Muscle of arm (tissue), 12 donors: Measurements from ENCODE around the gene LIN7A. TPM values are rescaled to one million over a fixed set of nuclear protein-coding genes. Genes with fewer than 3 reads are reported as not detected.
"Not testable (repeated sequence)": the region's sequence is repeated elsewhere in the genome, so short reads cannot be mapped to it uniquely, and the experiment has no call there.

ENCODE experiments used
- DNase-seq: peaks from one replicate; pipeline ENCODE4 v3.0.0-alpha.2; 2013
- polyA plus RNA-seq, 12 donors: library from polyadenylated mRNA; unstranded; fragments of 120-200 nt; gene quantifications; one replicate each; pipeline ENCODE4 v1.2.1, GENCODE V29; 2013; ENCODE audit not compliant: insufficient read length in 12 of 12

LIN7A gene
- polyA plus RNA-seq, 12 donors, result 2.3 to 9.1 (median 3.3) TPM; not detected in 1

DNA sequence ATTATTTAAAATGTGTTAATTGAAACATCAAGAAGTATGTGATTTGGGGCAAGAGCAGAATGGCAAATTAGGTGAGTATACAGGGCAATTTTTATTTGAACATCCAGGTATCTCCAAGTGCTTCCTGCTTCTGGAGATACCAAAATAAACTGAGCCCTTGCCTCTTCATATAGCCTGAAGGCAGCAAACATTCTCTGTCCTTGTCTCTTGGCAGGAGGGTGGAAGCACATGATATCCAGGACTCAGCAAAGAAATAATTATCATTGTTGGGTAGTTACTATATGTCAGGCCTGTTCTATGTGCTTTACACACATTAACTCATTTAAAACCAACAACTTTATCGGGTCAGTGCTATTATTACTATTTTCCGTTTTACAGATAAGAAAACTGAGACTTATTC is 12.5 kb downstream of the LIN7A start:
- DNase-seq, result no peak

DNA sequence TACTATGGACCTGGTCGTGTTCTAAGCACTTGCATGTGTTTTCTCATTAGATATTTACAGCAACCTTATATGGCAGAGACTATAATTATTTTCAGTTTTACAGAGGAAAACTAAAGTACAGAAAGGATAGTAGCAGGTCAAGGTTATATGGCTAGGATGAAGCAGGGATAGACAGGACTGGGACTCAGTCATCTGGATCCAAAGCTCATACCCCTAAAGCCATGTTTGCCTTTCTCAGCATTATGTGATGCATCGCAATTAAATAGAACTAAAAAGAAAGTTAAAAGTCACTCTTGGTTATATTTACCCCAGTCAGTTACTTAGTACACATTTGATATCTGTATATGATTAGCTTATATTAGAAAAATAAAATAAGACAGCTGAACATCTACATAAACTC is 13.3 kb downstream of the LIN7A start:
- no peak for DNase-seq

DNA sequence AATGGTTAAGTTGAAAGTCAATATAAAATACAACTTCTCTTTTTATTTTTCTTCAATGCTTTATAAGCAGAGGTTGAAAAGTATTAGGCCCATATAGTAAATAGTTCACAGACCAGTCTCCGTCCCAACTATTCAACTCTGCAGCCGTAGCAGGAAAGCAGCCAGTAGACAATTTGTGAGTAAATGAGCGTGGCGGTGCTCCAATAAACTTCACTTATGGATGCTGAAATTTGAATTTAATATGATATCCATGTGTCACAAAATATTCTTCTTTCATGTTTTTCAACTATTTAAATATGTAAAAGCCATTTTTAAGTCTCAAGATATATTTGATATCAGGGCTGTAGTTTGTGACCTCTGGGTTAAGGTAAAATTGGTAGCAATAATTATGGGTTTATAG is 17.7 kb downstream of the LIN7A start:
- DNase-seq, result no peak

DNA sequence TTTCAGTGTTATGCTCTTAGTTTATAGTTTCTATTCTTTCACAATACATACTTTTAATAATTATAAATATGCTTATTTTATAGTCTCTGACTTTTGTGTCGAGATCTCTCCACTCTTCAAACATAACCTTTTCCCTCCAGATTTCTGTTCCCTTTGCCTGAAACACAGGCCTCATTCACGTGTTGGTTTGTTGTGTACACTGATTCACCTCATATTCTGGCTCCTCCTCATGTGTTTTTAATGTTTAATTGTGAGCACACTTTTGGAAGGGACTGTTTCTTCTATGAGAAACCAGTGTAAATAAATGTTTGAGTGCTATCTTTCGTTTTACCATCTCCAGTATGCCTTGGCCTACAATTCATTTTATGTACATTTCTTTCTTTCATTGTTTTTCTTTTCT is 20.1 kb downstream of the LIN7A start:
- DNase-seq, result no peak

DNA sequence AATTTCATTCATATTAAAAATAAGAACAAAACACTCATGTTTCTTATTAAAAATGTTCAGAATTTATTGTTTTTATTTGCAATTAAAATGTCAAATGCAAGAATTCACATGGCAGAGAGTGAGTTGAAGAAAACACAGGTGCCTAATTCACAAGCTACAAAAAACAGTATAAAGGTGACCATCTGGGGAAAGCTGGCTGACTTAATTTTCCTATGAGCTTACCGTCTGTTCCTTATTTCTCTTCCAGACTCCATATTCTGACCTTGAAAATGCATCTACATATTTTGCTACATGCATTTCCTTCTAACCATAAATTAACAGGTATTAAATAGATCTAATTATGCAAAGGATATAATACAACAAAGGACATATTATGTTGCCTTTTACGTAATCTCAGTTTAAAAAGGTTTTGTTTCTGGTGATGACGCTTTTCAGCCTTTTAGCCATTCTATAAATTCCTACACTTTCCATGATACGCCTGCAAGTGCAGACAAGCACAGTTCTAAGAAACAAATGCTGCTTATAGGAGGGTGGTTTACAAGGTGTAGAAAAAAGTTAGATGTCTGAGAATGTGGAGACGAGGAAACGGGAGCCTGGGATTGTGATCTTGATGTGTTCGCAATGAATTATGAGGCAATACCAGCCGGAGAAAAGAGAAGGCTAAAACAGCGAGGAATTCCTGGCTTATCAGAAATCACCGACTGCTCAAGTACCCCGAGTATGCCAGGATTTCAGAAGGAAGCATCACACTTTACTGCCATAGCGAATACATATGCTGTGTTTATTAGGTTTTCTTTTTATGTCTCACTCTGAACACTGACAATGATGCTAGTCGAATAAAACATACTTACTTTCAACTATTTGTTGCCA is 24.6 kb downstream of the LIN7A start:
- no peak for DNase-seq

DNA sequence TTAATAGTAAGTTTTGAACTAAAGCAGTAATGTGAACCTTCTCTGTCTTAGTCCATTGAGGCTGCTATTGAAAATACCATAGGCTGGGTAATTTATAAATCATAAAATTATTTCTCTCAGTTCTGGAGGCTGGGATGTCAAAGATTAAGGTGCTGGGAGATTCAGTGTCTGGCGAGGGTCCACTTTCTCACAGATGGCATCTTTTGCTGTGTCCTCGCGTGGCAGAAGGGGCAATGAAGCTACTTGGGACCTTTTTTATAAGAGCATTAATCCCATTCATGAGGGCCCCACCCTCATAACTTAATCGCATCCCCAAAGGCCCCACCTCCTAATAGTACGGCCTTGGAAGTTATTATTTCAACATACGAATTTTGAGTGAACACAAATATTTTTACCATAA is 28.4 kb downstream of the LIN7A start:
- DNase-seq, result no peak

DNA sequence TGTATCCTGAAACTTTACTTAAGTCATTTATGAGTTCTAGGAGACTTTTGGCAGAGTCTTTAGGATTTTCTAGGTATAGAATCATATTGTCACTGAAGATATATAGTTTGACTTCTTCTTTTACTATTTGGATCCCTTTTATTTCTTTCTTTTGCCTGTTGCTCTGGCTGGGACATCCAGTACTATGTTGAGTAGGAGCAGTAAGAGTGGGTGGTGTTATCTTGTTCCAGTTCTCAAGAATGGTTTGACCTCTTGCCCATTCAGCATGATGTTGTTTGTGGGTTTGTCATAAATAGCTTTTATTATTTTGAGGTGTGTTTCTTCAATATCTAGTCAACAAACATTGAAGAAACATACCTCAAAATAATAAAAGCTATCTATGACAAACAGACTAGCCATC is 35.0 kb downstream of the LIN7A start:
- no peak for DNase-seq

DNA sequence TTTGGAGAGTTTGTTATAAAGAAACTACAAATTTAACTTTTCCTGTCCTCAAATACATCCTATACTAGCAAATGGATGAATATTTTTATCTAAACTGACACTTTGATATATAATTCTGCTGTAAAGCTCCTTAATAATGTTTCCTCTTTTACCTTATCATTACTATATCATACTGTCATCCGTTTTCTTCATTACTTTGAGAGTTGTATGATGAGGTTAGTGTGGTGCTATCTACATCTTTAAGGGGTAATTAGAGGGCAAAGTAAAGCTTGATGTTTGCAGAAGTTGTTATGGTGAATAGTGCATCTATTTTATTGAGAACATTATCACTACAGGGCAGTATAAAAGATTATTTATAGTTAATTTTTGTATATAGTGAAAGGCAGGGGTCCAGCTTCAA is 36.1 kb downstream of the LIN7A start:
- no peak for DNase-seq

DNA sequence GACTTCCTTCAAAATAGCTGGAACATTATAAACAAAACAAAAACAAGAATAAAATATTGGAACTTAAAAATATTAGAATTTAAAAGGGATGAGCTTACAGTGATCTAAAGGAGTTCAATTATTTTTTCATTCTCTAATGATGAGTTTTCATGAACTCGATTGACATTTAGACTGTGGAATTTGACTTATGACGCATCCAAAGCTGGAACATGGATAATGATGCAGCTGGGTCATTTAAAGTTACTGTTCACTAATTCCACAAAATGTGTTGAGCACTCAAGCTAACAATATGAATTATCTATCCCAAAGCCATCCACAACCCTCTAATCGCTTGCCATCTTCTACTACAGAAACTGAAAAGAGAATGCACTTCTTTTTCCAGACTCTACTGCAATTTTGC is 42.5 kb downstream of the LIN7A start:
- no peak for DNase-seq

DNA sequence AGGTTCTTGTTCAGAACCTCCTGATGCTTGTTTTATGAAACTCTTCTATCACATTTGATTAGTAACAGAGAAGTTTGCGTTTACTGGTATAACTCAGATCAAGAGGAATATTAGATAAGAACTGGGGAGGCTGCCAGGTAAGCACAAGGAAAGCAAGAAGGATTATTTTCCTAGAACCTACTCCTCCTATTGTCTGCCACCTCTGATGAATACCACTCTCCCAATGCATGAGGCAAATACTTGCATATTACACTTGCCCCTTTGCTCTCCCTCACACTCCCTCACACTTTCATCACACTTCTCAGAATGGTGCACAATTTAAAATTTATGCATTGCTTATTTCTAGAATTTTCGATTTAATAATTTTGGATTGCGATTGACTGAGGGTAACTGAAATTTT is 43.6 kb downstream of the LIN7A start:
- DNase-seq, result no peak

DNA sequence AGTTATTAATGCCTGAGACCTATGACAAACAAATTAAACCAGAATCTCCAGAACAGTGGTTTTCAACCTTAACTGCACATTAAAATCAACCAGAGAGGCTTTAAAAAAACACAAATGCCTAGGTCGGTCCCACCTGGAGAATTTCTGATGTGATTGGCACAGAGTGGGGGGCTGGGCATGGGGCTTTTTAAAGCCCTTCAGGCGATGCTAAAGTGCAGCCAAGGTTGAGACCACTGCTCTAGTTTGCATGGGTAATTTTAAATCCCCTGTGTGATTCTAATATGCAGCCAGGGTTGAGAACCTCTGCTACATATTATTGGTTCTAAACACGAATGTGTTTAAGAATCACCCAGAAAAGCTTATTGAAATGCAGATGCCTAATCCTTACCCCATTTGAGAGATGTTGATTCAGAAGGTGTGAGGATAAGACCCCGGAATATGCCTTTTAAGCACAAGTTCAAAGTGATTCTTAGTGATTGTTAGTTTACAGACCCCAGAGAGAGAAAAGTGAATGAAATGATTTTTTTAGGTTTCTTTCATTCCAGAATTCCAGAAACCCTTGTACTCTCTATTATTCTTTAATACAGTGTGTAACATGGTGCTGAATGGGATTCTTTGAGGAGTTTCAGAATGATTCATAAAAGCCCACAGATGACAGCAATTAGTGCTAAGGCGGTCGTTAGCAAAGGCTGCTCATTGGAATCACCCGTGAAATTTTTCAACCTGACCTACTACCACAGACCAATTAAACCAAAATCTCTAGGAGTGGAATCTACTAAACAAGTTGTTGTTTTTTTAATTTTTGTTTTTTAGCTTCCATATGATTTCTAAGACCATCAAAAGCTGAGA is 44.9 kb downstream of the LIN7A start:
- no peak for DNase-seq

DNA sequence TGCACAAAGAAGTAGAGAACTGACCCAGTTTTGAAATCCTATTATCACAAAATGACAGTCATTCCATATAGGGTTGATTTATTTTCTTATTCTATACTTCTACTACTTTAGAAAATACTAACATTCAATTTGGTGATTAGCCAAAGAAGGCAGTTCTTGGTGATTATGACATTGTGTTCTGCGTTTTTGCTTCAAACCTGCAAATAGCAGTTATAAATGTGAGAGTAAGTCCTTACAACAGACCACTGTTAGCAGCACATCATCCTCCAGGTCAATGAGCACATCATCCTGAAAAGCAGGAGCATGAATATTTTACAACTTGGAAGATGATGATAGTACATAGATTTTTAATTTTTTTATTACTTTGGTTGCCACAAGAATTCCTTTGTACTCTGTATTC is 53.1 kb downstream of the LIN7A start:
- DNase-seq, result no peak

DNA sequence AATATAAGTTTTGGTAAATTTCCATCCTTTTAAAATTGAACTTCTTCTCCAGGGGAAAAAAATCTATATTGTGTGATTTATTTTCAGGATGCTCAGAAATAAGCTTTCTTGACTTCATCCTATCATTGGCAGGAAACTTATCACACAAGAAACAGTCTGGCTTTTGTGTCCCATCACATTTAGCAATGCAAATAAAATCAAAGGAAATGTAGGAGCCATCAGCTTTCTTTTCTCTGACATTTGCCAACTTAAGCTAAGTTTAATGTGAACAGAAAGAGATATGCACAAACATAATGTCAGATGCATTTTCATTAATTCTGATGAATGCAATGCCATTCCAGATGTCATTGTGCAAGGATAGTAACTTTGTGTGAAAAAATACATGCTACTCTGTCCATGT is 56.6 kb downstream of the LIN7A start:
- no peak for DNase-seq

DNA sequence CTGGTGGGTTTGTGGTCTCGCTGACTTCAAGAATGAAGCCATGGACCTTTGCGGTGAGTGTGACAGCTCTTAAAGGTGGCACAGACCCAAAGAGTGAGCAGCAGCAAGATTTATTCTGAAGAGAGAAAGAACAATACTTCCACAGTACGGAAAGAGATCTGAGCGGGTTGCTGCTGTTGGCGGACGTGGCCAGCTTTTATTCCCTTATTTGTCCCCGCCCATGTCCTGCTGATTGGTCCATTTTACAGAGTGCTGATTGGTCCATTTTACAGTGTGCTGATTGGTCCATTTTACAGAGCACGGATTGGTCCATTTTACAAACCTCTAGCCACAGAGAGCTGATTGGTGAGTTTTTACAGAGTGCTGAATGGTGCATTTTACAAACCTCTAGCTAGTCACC is 59.3 kb downstream of the LIN7A start:
- DNase-seq, result not testable (repeated sequence)

DNA sequence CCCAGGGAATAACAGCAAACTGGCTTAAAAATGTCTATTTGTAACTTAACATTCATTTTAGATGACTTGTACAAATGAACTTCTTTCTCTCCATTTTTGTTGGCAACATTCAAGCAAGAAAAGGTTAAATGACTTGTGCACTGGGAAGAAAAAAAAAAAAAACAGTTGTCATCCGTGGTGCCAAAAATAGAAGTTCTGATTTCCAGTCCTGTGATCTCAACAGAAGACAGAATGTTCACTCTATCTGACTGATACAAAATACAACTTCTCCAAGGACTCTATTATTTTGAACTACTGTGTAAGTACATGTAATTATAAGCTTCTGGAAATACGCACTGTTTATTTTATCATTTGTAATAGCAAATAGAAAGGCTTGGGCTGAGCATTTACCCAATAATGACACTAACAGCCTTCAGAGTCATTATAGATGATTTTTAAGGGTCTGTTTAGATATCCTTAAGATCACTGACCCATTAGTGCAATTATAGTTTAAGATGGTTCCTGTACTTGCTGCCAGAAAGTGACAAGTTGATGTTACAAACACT is 59.9 kb downstream of the LIN7A start:
- DNase-seq, result peak; percentile 5

DNA sequence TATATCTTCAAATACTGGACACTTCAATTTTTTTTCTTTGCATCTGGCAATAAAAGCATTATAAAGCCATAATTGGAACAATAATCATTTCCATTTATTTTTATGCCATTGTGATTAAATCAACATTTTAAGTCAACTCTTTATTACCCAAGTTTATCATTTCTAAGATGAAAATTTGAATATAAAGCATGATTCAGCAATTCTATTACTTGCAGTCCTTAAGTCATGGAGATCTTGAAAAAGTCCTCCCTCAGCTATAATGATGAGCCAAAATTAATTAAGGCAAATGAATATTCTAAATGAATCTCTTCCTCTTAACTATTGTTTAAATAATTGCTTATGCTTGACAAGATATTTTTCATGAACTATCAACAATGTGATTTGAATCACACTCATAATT is 65.7 kb downstream of the LIN7A start:
- no peak for DNase-seq

DNA sequence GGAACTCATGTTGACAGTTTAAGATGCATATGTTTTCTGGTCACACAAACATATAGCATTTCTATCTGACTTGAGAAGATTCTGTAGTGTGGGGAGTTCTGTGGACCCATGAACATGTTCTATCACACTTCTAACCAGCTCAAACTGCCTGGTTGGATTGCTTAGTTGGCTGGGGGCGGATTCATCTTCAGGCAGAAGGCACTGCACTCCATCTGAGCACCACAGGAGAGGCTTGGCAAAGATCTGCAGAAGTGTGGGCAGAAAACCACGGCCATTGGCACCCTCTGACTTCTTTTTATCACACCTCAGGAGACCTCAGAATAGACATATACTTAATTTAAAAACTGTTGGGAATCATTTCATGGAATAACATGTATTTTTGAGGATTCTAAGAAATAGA is 68.5 kb downstream of the LIN7A start:
- DNase-seq, result no peak

DNA sequence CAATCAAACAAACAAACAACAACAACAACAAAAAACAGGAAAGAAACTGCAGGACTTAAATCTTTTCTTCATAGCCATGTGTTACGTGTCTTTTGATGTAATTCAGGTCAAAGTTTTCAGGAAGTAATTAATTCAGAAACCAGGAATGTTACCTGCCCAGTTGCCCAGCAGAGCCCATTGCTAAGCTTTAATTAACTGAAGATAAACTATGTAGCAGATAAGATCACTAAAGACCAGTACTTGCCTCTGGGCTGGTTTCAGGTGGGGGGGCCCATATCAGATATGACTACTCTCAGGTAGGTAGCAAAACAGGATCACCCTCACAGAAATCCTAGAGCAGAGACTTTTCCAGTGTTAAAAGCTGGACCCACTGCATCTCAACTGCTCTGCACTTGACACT is 69.2 kb downstream of the LIN7A start:
- DNase-seq, result no peak

DNA sequence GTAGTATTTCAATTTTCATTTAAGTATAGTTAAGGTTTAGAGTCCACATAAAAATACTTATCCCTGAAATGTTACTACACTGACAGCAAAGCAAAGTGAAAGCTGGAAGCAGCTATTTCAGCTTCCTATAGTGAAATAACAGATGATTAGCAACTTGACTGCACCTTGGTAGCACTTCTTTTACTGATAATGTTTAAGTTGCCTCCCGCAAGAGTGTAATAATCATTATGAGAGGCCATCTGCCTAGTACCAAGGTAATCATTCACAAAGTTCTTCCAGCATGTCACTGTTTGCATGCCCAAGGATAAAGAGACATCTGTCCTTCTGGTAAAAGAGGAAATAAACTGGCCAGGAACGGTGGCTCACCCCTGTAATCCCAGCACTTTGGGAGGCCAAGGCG is 69.8 kb downstream of the LIN7A start:
- DNase-seq, result no peak

DNA sequence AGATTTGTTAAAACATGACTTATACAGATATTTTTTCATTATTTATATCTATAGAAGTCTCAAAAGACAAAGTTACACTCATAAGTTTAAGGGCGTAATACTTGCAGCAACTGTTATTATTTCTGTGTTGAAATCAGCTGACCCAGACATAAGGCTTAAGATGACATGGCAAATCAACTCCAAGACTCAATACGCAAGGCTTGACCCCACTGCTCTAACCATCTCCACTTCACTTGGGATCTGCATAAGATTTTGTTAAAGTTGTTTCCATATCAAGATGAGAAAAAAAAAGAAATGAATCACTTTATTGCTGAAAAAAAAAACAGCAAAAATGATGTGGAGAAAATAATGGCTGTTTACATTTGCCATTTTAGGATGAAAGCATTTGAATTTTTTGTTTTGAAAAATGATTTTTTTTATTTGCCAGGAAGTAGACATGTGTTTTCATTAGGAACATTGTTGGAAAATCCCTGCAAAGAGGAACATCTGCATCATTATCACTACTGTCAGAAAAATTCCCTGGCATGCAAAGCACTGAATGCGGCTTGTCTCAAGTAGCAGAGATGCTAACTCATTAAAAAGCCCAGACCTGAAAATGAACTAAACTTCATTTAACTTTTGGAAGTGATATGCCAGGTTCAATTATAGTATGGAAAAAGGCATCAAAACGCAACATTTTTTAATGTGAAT is 73.5 kb downstream of the LIN7A start:
- peak; percentile 25 for DNase-seq

DNA sequence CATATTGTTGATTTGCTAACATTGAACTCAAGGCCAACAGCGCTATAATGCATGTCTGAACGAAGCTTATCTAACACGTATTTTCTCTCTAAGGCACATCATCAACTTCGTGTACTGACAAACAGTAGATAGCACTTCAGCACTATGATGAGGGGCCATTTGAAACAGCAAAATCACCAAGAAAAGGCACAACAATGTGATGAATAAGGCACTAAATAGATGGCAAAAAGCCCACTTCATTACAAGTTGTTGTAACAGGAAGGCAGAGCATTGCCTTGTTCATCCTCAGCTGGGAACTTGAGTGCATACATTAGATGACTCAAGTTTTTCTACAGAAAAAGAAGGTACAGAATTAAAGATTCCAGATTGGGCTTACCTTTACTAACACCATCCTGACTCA is 75.2 kb downstream of the LIN7A start:
- DNase-seq, result no peak

DNA sequence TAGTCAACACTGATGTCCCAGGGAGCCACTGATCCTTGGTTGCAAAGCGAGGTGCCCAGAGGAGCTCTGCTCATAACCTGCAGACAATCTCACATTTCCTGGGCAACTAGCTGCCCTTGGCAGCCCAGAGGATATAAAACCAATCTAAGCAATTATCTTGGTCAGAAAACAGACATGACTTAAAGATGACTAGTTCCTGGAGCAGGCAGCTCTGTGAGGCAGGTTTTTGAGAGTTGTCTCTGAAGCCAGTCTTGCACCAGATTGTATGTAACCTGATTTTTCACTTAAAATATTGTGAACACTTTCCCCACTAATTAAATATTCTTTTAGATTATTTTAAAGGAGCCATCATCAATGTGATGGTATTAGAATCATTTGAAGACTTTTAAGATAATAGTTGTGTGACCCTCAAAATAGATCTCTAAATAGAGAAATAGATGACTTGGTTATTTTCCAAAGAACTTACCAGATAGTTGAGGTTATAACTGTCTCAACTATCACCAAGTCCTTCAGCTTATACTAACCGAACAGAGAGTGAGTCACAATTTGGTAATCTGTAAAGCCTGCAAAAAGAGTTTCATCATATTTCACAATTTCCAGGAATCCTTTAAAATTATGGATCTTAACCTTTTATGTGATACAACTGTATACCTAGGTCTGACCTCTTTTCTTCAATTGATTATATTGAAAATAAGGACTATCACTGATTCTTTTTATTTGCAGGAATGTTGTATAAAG is 75.9 kb downstream of the LIN7A start:
- DNase-seq, result no peak
